Kidney tubule cell (primary cell): ENCODE results near the gene MITF.

Experiments
- DNase-seq: peaks from one replicate; pipeline ENCODE4 v3.0.0-alpha.2; 2018; ENCODE audit warnings: low spot score

The MITF gene

GRCh38 chr3:69739204-69740102, at the start of gene MITF:
MITF (plus strand) TSS chr3:69739464; CDS start chr3:69739598, 134 bp downstream.
- peak; percentile 93 for DNase-seq

GRCh38 chr3:69691860-69692259, 47.4 kb upstream of the MITF start:
- DNase-seq, result peak; percentile 15

- no peak for DNase-seq
Measured at GRCh38 chr3:69692761-69693160, 46.5 kb upstream of the MITF start.

GRCh38 chr3:69695443-69695842, 43.8 kb upstream of the MITF start:
- peak; percentile 25 for DNase-seq

GRCh38 chr3:69695933-69696332, 43.3 kb upstream of the MITF start:
- peak; percentile 69 for DNase-seq

GRCh38 chr3:69696367-69696766, 42.9 kb upstream of the MITF start:
- peak; percentile 11 for DNase-seq

- no peak for DNase-seq
Measured at GRCh38 chr3:69697381-69697780, 41.9 kb upstream of the MITF start.

GRCh38 chr3:69698728-69699127, 40.5 kb upstream of the MITF start:
- DNase-seq, result peak; percentile 39

GRCh38 chr3:69699183-69699582, 40.1 kb upstream of the MITF start:
- DNase-seq, result peak; percentile 17

- DNase-seq, result no peak
Measured at GRCh38 chr3:69700949-69701348, 38.3 kb upstream of the MITF start.

- peak; percentile 46 for DNase-seq
Measured at GRCh38 chr3:69710153-69710977, 28.9 kb upstream of the MITF start.

GRCh38 chr3:69712269-69712668, 27.0 kb upstream of the MITF start:
- no peak for DNase-seq

GRCh38 chr3:69712933-69713332, 26.3 kb upstream of the MITF start:
- DNase-seq, result no peak

- DNase-seq, result no peak
Measured at GRCh38 chr3:69715204-69715603, 24.1 kb upstream of the MITF start.

- DNase-seq, result no peak
Measured at GRCh38 chr3:69716119-69716518, 23.1 kb upstream of the MITF start.

GRCh38 chr3:69718866-69719586, 20.2 kb upstream of the MITF start:
- DNase-seq, result no peak

- no peak for DNase-seq
Measured at GRCh38 chr3:69719587-69720122, 19.6 kb upstream of the MITF start.

- DNase-seq, result no peak
Measured at GRCh38 chr3:69720824-69721223, 18.4 kb upstream of the MITF start.

- DNase-seq, result no peak
Measured at GRCh38 chr3:69723389-69723788, 15.9 kb upstream of the MITF start.

GRCh38 chr3:69724722-69725435, 14.4 kb upstream of the MITF start:
- DNase-seq, result peak; percentile 13

- DNase-seq, result no peak
Measured at GRCh38 chr3:69725994-69726571, 13.2 kb upstream of the MITF start.
